Kidney (tissue), 14 donors: ENCODE results near the gene SH3D19. TPM values are rescaled to one million over a fixed set of nuclear protein-coding genes. Genes with fewer than 3 reads are reported as not detected.

Source experiments
- DNase-seq, 5 donors: peaks; one replicate each; pipeline ENCODE4 v3.0.0-alpha.2; 2013 to 2020
- FAIRE-seq: peaks from 2 replicates; lab custom pipeline; 2012; peaks lifted over from hg19 to GRCh38; lab: Jason Lieb, UNC
- H3K27ac ChIP-seq, 2 donors: one replicate each; pipeline ENCODE4 v1.7.0; 2013; ENCODE audit warnings: low read depth in 2 of 2, low read length in 2 of 2, inconsistent platforms in 1 of 2
- H3K27me3 ChIP-seq: one replicate; pipeline ENCODE4 v1.7.1; 2013; ENCODE audit warnings: low read length, inconsistent platforms; ENCODE audit not compliant: control insufficient read depth, insufficient read depth
- H3K36me3 ChIP-seq, 3 donors: one replicate each; pipeline versions ENCODE4 v1.7.0 to v1.7.1; 2013; ENCODE audit warnings: low read length in 3 of 3, control low read depth in 1 of 3, inconsistent platforms in 1 of 3; ENCODE audit not compliant: insufficient read depth in 3 of 3, control insufficient read depth in 2 of 3
- H3K4me1 ChIP-seq, 3 donors: one replicate each; pipeline versions ENCODE4 v1.7.0 to v1.7.1; 2013; ENCODE audit warnings: low read length in 3 of 3, inconsistent platforms in 1 of 3, low read depth in 1 of 3; ENCODE audit not compliant: control insufficient read depth in 2 of 3, insufficient read depth in 2 of 3
- H3K4me3 ChIP-seq, 3 donors: one replicate each; pipeline versions ENCODE4 v1.7.0 to v1.8.1; 2013; ENCODE audit warnings: low read length in 3 of 3, control low read depth in 1 of 3, inconsistent platforms in 1 of 3
- H3K9ac ChIP-seq, 3 donors: one replicate each; pipeline versions ENCODE4 v1.7.0 to v1.7.1; 2013; ENCODE audit warnings: low read length in 3 of 3, control low read depth in 1 of 3, inconsistent platforms in 1 of 3
- H3K9me3 ChIP-seq, 3 donors: one replicate each; pipeline versions ENCODE4 v1.7.0 to v1.7.1; 2013; ENCODE audit warnings: low read length in 3 of 3, control low read depth in 1 of 3, inconsistent platforms in 1 of 3; ENCODE audit not compliant: control insufficient read depth in 2 of 3, insufficient read depth in 1 of 3
- intact Hi-C: fragments of 100-400 bp; cut with DNase I; formaldehyde crosslinking; loops from one replicate; pipeline ENCODE4 v1.11.1; 2022
- polyA plus RNA-seq: library from polyadenylated mRNA; stranded (reverse); fragments of 350-450 nt; fragmentation: Illumina TruSeq; extraction: RNeasy Lipid Tissue Mini Kit (QIAGEN cat#74804); gene quantifications from one replicate; pipeline ENCODE4 v1.2.3, GENCODE V29; 2014; ENCODE audit warnings: low read depth, low replicate concordance; ENCODE audit not compliant: insufficient read depth
- total RNA-seq: library from RNA; stranded (reverse); fragmentation: NEBNext Ultra II Directional; extraction: Animal tissue kit (Norgen Biotek cat#: 25700); gene quantifications from one replicate; pipeline ENCODE4 v1.2.1, GENCODE V29; 2021
- TF ChIP-seq, protein P1 (sequence below): IDR thresholded peaks from 3 replicates; pipeline ENCODE4 v1.5.1; 2012; ENCODE audit warnings: mild to moderate bottlenecking, moderate library complexity, borderline replicate concordance; ENCODE audit not compliant: insufficient read depth; ENCODE audit errors: extremely low read depth
- donor health status: control.
- donor health status: control.
- donor health status: control.
- donor health status: control.
- donor health status: control.
- donor health status: DM: yes; HTN: yes; CAD: no.
- donor health status: Normal renal cell carcinoma (clear cell type).

Gene SH3D19
- total and polyA plus RNA-seq, 2 donors from 2014 or later: 13.6 to 36.8 TPM

DNA sequence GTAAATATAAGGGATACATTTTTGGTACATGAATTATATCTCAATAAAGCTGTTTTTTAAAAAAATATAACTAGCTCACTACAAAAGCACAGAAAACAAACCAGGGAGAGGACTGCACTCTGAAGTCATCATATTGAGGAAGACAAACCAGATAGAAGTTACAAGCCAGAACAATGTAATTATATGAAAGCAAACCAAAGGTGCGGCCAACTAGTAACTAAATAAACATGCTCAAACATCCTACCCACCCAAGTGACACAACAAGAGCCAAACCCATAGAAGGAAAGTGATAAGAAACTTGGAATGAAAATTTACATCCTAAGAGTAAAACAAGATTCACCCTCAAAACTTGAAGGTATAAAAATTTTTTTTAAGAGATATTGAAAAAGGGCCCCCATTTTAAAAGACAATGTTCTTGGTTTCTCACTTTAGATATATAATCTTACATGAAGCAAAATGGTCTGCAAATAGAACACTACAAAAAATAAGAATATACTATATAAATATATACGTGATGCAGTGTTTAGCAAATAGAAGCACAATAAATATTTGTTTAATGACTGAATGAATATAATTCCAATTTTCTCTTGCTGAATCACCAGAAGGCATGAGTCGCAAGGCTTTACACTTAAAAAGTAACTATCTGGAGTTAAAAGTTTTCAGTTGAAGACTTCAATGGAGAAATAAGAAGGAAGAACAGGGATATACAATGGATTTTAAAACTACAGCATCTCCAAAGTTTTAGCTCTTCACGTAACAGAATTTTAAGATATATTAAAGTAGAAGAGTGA, 4.0 kb upstream of the SH3D19 start:
- FAIRE-seq: no peak
- DNase-seq: no peak
- no peaks in the 10 kb centered on the region for H3K36me3 ChIP-seq
- no peaks in the 10 kb centered on the region for H3K27me3 ChIP-seq
- H3K4me1 ChIP-seq: peaks cover 0 to 5% (median 0%) of the 10 kb centered on the region in 3 donors
- no peak overlapping the region for H3K9ac ChIP-seq
- H3K27ac ChIP-seq: no peak overlapping the region
- intact Hi-C loops: no loop called here
- TF ChIP-seq, protein P1, sequence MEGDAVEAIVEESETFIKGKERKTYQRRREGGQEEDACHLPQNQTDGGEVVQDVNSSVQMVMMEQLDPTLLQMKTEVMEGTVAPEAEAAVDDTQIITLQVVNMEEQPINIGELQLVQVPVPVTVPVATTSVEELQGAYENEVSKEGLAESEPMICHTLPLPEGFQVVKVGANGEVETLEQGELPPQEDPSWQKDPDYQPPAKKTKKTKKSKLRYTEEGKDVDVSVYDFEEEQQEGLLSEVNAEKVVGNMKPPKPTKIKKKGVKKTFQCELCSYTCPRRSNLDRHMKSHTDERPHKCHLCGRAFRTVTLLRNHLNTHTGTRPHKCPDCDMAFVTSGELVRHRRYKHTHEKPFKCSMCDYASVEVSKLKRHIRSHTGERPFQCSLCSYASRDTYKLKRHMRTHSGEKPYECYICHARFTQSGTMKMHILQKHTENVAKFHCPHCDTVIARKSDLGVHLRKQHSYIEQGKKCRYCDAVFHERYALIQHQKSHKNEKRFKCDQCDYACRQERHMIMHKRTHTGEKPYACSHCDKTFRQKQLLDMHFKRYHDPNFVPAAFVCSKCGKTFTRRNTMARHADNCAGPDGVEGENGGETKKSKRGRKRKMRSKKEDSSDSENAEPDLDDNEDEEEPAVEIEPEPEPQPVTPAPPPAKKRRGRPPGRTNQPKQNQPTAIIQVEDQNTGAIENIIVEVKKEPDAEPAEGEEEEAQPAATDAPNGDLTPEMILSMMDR: no peak
- H3K9me3 ChIP-seq: no peaks in the 10 kb centered on the region
- no peak overlapping the region for H3K4me3 ChIP-seq

DNA sequence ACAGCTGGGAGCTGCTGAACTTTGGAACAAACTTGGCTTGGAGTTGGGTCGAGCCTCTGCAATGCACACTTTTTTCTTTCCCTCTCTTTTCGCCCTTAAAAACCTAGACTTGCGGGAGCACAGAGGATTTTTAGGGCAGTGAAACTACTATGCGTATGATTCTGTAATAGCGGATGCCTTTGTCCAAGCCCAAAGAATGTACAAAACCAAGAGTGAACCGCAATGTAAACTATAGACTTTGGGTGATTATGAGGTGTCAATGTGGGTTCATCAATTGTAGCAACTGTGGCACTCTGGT, 493 bp upstream of the SH3D19 start:
- H3K4me1 ChIP-seq: peaks cover 0 to 16% (median 4%) of the 10 kb centered on the region in 3 donors
- no peak for FAIRE-seq
- peak overlapping the region; percentile 51 to 80 (median 54) for H3K9ac ChIP-seq
- H3K27ac ChIP-seq: peak overlapping the region; percentile 75 to 86
- intact Hi-C loops: no loop called here
- no peaks in the 10 kb centered on the region for H3K36me3 ChIP-seq
- peak overlapping the region; percentile 59 to 78 (median 68) for H3K4me3 ChIP-seq
- no peak for DNase-seq
- H3K9me3 ChIP-seq: no peaks in the 10 kb centered on the region
- H3K27me3 ChIP-seq: no peaks in the 10 kb centered on the region
- TF ChIP-seq, protein P1: no peak

DNA sequence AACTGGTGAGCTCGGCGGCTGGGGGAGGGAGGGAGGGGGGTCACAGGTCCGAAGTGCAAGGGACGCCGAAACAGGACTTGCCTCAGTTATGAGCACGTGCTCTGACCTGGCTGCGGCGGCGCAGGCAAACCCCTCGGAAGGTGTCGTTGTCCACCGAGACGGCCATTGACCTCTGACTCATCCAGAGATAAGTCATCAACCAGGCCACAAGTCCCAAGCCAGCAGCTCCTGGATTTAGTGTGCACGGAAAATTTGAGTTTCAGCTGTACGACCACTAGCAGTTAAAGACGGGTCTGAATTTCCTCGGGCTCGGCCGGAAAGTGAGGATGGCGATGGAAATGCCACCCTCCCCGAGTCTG, 674 bp downstream of the SH3D19 start:
- peak overlapping the region; percentile 75 to 86 for H3K27ac ChIP-seq
- H3K4me1 ChIP-seq: peaks cover 0 to 16% (median 4%) of the 10 kb centered on the region in 3 donors
- H3K36me3 ChIP-seq: no peaks in the 10 kb centered on the region
- no peaks in the 10 kb centered on the region for H3K27me3 ChIP-seq
- FAIRE-seq (no peak), DNase-seq (peak; percentile 72 to 83 (median 78))
- TF ChIP-seq, protein P1: no peak
- intact Hi-C loops: no loop called here
- H3K9ac ChIP-seq: peak overlapping the region; percentile 54 to 80 (median 78)
- peak overlapping the region; percentile 66 to 84 (median 78) for H3K4me3 ChIP-seq
- H3K9me3 ChIP-seq: no peaks in the 10 kb centered on the region
